ENCODE results near the gene KCNQ1. TPM values are rescaled to one million over a fixed set of nuclear protein-coding genes. Genes with fewer than 3 reads are reported as not detected.

The KCNQ1 gene
- total RNA-seq, 1 donor from 2014 or later: 2.7 TPM

GRCh38 chr11:2883979-2884815 lies 439.4 kb downstream of the KCNQ1 start:
- no peak for TF ChIP-seq CTCF (IDR thresholded peaks at IDR 0.05)
- peak in 1 of 2 donors; percentile 62 for TF ChIP-seq POLR2AphosphoS5 (IDR thresholded peaks at IDR 0.05; ENCODE audit: insufficient read depth in 1 of 2, low read depth in 1 of 2)
- TF ChIP-seq POLR2A (IDR thresholded peaks at IDR 0.05): no peak
- no peaks in the 10 kb centered on the region for H3K9me3 ChIP-seq
- H3K4me1 ChIP-seq: peaks cover 31% of the 10 kb centered on the region
- no peak for DNase-seq (ENCODE audit: extremely low spot score in 2 of 2)
- H3K27ac ChIP-seq: peak overlapping the region; percentile 90
- no peaks in the 10 kb centered on the region for H3K36me3 ChIP-seq
- H3K27me3 ChIP-seq: no peaks in the 10 kb centered on the region
- intact Hi-C loops (cut with DNase I): no loop called here
- peak overlapping the region; percentile 73 to 85 for H3K4me3 ChIP-seq

DNA sequence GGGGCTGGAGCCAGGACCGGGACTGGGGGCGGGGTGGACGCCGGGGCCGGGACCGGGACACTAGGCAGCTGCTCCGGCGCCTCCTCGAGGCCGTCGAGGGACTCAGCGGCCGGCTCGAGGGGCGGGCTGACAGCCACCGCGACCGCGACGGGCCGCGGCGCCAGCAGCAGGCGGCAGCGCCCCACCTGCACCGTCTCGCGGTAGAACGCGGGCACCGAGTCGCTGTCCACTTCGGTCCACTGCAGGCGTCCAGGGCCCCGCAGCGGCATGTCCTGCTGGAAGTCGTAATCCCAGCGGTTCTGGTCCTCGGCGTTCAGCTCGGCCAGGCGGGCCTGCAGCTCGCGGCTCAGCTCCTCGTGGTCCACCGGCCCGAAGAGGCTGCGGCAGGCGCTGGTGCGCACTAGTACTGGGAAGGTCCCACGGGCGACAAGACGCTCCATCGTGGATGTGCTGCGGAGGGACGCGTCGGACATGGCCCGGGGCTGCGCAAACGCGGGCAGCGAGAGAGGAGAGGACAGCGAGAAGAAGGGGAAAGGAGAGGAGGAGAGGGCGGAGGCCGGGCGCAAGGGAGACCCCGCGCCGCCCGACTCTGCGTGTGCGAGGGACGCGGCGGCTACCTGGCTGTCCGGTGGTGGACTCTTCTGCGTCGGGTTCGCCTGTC lies 440.3 kb downstream of the KCNQ1 start:
- no peak for TF ChIP-seq POLR2AphosphoS5 (IDR thresholded peaks at IDR 0.05; ENCODE audit: insufficient read depth in 1 of 2, low read depth in 1 of 2)
- peak in 1 of 3 experiments; percentile 7 for TF ChIP-seq CTCF (IDR thresholded peaks at IDR 0.05)
- peaks cover 31% of the 10 kb centered on the region for H3K4me1 ChIP-seq
- H3K27me3 ChIP-seq: no peaks in the 10 kb centered on the region
- DNase-seq (ENCODE audit: extremely low spot score in 2 of 2): no peak
- peak overlapping the region; percentile 73 to 85 for H3K4me3 ChIP-seq
- intact Hi-C loops (cut with DNase I): loop anchor here (5.0 kb wide), 1 partner anchor 183 kb away; no protein-coding TSS in a partner anchor
- no peaks in the 10 kb centered on the region for H3K9me3 ChIP-seq
- peak overlapping the region; percentile 90 for H3K27ac ChIP-seq
- no peaks in the 10 kb centered on the region for H3K36me3 ChIP-seq

GRCh38 chr11:2885678-2886081 lies 440.9 kb downstream of the KCNQ1 start, which contains the start of gene CDKN1C:
Gene CDKN1C (minus strand): TSS chr11:2885775. CDS start chr11:2885456, 319 bp downstream.
- Histone ChIP-seq H3K9me3 (no peaks in the 10 kb centered on the region), H3K36me3 (no peaks in the 10 kb centered on the region), H3K4me3 (peak within 1 kb of the TSS; percentile 73 to 85), H3K27me3 (no peaks in the 10 kb centered on the region), H3K27ac (peak within 1 kb of the TSS; percentile 95), H3K4me1 (peaks cover 36% of the 10 kb centered on the region)
- TF ChIP-seq POLR2AphosphoS5 (IDR thresholded peaks at IDR 0.05; ENCODE audit: insufficient read depth in 1 of 2, low read depth in 1 of 2) (peak; percentile 26 to 97), POLR2A (IDR thresholded peaks at IDR 0.05) (peak in 1 of 2 donors; percentile 95), CTCF (IDR thresholded peaks at IDR 0.05) (peak in 1 of 3 experiments; percentile 3)
- intact Hi-C loops (cut with DNase I): loop anchor here (1.0 to 5.0 kb wide), 2 partner anchors 59 to 183 kb away; no protein-coding TSS in a partner anchor
- no peak for DNase-seq (ENCODE audit: extremely low spot score in 2 of 2)

DNA sequence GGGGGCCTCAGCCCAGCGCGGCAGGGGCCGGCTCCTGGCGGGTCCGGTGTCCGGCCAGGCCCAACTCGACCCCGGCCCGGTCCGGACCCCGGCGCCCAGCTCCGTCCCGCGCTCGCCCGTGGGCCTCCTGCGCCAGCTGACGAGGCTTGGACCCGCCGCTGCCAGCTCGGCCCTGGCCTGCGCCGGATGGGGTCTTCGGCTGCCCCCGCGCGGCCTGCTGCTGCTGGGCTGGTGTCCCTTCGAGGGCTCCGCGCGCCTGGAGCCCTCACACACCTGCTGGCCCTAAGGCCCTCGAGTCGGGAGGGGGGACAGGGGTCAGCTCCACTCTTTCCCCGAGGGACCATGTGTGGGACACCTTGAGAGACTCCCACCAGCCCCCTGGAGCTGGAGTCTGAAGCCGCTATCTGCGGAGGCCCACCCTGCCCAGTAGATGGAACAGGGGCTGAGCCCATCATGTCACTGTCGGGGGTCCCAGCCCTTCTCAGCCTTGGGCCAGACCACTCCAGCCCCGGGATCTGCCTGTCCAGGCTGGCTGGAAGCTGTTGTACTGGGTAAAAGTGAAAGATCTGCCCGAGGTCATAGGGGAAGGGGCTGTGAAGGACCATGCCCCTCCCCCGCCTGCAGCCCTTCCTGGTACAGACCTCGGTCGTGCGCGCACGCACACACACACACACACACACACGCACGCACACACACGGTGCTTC lies 441.5 kb downstream of the KCNQ1 start:
- intact Hi-C loops (cut with DNase I): loop anchor here (1.0 to 5.0 kb wide), 2 partner anchors 60 to 184 kb away; no protein-coding TSS in a partner anchor
- peak overlapping the region; percentile 95 for H3K27ac ChIP-seq
- no peaks in the 10 kb centered on the region for H3K9me3 ChIP-seq
- peak in 1 of 2 donors; percentile 21 for TF ChIP-seq POLR2AphosphoS5 (IDR thresholded peaks at IDR 0.05; ENCODE audit: insufficient read depth in 1 of 2, low read depth in 1 of 2)
- no peak for TF ChIP-seq CTCF (IDR thresholded peaks at IDR 0.05)
- no peak for TF ChIP-seq POLR2A (IDR thresholded peaks at IDR 0.05)
- no peaks in the 10 kb centered on the region for H3K36me3 ChIP-seq
- peak overlapping the region; percentile 61 to 73 for H3K4me3 ChIP-seq
- H3K27me3 ChIP-seq: no peaks in the 10 kb centered on the region
- DNase-seq (ENCODE audit: extremely low spot score in 2 of 2): no peak
- H3K4me1 ChIP-seq: peaks cover 41% of the 10 kb centered on the region
